Measurements from ENCODE around the gene TMEM179. TPM values are rescaled to one million over a fixed set of nuclear protein-coding genes. Genes with fewer than 3 reads are reported as not detected.

The TMEM179 gene
- total RNA-seq, 2 donors from 2014 or later, result 2.6 to 9.6 TPM

DNA sequence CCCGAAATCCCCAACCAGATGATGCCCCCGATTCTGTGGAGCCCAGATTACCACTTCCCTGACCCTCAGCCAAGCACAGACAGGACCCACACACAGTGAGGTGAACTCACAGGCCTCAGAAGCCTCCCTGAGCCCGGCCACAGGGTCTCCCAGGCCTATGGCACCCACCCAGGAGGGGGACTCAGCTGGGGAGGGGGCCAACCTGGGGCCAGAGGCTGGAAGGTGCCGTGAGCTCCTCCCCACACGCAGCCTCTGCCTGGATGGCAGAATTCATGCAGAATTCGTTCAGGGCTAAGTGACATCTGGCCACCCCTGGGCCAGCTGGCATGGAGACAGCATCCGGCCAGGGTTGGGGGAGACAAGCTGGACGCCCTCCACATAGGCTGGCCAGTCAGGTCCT lies 11.8 kb downstream of the TMEM179 start:
- ATAC-seq (no peak), DNase-seq (no peak)
- intact Hi-C loops (cut with DNase I), result no loop called here
- no peak for TF ChIP-seq POLR2A (IDR thresholded peaks at IDR 0.05)
- TF ChIP-seq, protein P1, sequence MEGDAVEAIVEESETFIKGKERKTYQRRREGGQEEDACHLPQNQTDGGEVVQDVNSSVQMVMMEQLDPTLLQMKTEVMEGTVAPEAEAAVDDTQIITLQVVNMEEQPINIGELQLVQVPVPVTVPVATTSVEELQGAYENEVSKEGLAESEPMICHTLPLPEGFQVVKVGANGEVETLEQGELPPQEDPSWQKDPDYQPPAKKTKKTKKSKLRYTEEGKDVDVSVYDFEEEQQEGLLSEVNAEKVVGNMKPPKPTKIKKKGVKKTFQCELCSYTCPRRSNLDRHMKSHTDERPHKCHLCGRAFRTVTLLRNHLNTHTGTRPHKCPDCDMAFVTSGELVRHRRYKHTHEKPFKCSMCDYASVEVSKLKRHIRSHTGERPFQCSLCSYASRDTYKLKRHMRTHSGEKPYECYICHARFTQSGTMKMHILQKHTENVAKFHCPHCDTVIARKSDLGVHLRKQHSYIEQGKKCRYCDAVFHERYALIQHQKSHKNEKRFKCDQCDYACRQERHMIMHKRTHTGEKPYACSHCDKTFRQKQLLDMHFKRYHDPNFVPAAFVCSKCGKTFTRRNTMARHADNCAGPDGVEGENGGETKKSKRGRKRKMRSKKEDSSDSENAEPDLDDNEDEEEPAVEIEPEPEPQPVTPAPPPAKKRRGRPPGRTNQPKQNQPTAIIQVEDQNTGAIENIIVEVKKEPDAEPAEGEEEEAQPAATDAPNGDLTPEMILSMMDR (IDR thresholded peaks at IDR 0.05), result no peak
- no peak overlapping the region for H3K27ac ChIP-seq
- no peaks in the 10 kb centered on the region for H3K36me3 ChIP-seq (replicated peaks in 1 of 2; ENCODE audit: insufficient read depth in 1 of 2, low read depth in 2 of 2)
- H3K4me3 ChIP-seq, result no peak overlapping the region
- 45 to 50% methylated on average over 6 to 8 of the region's 8 CpGs for WGBS, 2 donors
- H3K9me3 ChIP-seq, result no peaks in the 10 kb centered on the region
- H3K4me1 ChIP-seq, result no peaks in the 10 kb centered on the region
- H3K27me3 ChIP-seq, result no peaks in the 10 kb centered on the region

DNA sequence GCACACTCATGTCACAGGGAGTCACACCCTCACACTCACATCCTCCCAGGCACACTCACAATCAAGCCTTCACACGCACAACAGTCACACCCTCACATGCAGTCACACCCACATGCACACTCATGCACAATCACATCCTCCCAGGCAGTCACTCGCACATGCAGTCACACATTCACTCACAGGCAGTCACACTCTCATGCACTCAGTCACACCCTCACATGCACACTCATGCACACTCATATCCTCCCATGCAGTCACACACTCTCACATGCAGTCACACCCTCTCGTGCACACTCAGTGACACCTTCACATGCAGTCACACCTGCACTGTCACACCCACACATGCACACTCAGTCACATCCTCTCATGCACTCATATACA lies 12.3 kb downstream of the TMEM179 start:
- WGBS, 2 donors, result 61 to 75% methylated on average over 3 of the region's 3 CpGs
- intact Hi-C loops (cut with DNase I), result no loop called here
- DNase-seq (no peak), ATAC-seq (no peak)
- Histone ChIP-seq H3K4me1 (no peaks in the 10 kb centered on the region), H3K36me3 (replicated peaks in 1 of 2; ENCODE audit: insufficient read depth in 1 of 2, low read depth in 2 of 2) (no peaks in the 10 kb centered on the region), H3K27me3 (no peaks in the 10 kb centered on the region), H3K27ac (no peak overlapping the region), H3K9me3 (no peaks in the 10 kb centered on the region), H3K4me3 (no peak overlapping the region)
- TF ChIP-seq, protein P1 (IDR thresholded peaks at IDR 0.05), result no peak
- TF ChIP-seq POLR2A (IDR thresholded peaks at IDR 0.05), result no peak

DNA sequence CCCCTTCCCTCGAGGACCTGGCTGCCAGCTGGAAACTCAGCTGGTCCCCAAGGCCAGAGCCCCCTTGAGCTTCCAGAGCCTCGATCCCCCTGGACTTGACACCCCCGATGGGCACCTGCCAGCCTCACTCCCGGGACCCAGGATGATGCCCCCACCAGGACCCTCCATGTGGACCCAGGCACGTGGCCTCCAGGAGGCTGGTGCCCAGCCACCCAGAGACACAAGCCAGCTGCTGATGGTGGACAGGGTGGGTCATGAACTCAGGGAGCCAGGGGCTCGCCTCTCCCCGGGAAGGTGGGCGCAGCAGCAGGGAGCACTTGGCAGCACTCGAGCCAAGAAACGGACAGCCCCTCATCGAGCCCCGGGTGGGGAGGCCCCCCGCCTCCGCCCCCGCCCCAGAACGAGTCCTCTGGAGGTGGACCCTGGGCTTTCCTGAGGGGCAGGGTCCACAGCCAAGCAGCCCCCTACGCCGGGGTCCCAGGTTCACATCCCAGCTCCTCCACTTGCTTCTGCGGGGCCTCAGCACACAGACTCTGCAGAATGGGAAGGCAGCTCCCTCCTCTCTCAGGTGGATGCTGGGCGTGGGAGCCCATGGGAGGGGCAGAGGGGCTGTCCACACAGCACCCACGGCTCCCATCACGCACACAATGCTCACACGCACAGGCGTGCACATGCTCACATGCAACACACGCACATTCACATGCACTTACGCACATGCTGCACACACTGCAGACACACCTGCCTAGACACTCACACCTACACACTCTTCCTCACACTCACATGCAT lies 12.9 kb downstream of the TMEM179 start:
- no peak for ATAC-seq
- TF ChIP-seq, protein P1 (IDR thresholded peaks at IDR 0.05), result no peak
- no peak for TF ChIP-seq POLR2A (IDR thresholded peaks at IDR 0.05)
- no peak for DNase-seq
- Histone ChIP-seq H3K4me3 (no peak overlapping the region), H3K36me3 (replicated peaks in 1 of 2; ENCODE audit: insufficient read depth in 1 of 2, low read depth in 2 of 2) (no peaks in the 10 kb centered on the region), H3K27me3 (no peaks in the 10 kb centered on the region), H3K27ac (no peak overlapping the region), H3K4me1 (no peaks in the 10 kb centered on the region), H3K9me3 (no peaks in the 10 kb centered on the region)
- intact Hi-C loops (cut with DNase I), result no loop called here
- 59 to 64% methylated on average over 5 to 15 of the region's 26 CpGs for WGBS, 2 donors

DNA sequence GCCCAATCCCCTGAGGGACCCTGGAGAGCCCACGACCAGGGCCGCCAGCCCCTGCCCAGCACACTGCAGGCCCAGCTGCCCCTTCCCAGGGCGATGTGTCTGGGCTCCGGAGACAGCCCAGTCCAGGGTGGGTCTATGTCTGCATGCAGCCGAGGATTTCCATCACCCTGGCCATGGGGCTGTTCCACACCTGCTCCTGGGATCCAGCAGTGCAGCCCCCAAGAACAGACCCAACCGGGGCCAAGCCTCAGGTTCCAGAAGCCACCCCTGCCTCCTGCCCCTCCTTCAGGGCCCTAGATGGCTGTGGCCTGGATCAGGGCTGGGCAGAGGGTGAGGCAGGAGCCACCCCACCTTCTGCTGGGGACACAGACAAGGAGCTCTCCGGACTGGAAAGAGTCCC lies 13.5 kb downstream of the TMEM179 start:
- ATAC-seq (no peak), DNase-seq (no peak)
- Histone ChIP-seq H3K4me3 (no peak overlapping the region), H3K36me3 (replicated peaks in 1 of 2; ENCODE audit: insufficient read depth in 1 of 2, low read depth in 2 of 2) (no peaks in the 10 kb centered on the region), H3K27ac (no peak overlapping the region), H3K9me3 (no peaks in the 10 kb centered on the region), H3K4me1 (no peaks in the 10 kb centered on the region), H3K27me3 (no peaks in the 10 kb centered on the region)
- intact Hi-C loops (cut with DNase I), result no loop called here
- TF ChIP-seq, protein P1 (IDR thresholded peaks at IDR 0.05), result no peak
- TF ChIP-seq POLR2A (IDR thresholded peaks at IDR 0.05), result no peak
- WGBS, 2 donors, result 51 to 80% methylated on average over 1 to 7 of the region's 7 CpGs
